MM.1S (cell line): ENCODE measurements around the gene EXOC1.
"Not testable (repeated sequence)": the region's sequence is repeated elsewhere in the genome, so short reads cannot be mapped to it uniquely, and the experiment has no call there.

Experiments used
- DNase-seq: peaks from one replicate; pipeline ENCODE4 v3.0.0-alpha.2; 2015
- H2AFZ ChIP-seq: fragments of 300-600 bp; sonication (generic); 2 replicates; pipeline ENCODE4 v1.6.0; 2016; ENCODE audit warnings: antibody characterized with exemption, low read length
- H3F3A ChIP-seq: fragments of 300-600 bp; sonication (generic); 2 replicates; pipeline ENCODE4 v1.6.1; 2016; ENCODE audit warnings: mild to moderate bottlenecking, antibody characterized with exemption, low read length, moderate library complexity, mixed read lengths; ENCODE audit not compliant: insufficient read depth
- H3K27ac ChIP-seq: fragments of 300-600 bp; sonication (generic); 2 replicates; pipeline ENCODE4 v1.5.1; 2016; ENCODE audit warnings: mild to moderate bottlenecking, low read length
- H3K27me3 ChIP-seq: fragments of 300-600 bp; sonication (generic); replicated peaks from 2 replicates; pipeline ENCODE4 v1.6.0; 2016; ENCODE audit warnings: low read length; ENCODE audit not compliant: insufficient read depth
- H3K36me3 ChIP-seq: fragments of 300-600 bp; sonication (generic); replicated peaks from 2 replicates; pipeline ENCODE4 v1.6.1; 2016; ENCODE audit warnings: mild to moderate bottlenecking, low read length, mixed read lengths; ENCODE audit not compliant: insufficient read depth
- H3K4me1 ChIP-seq: fragments of 300-600 bp; sonication (generic); 2 replicates; pipeline ENCODE4 v1.6.1; 2016; ENCODE audit warnings: low read length, mixed read lengths
- H3K4me2 ChIP-seq: fragments of 300-600 bp; sonication (generic); 2 replicates; pipeline ENCODE4 v1.6.0; 2016; ENCODE audit warnings: low read depth, low read length
- H3K4me3 ChIP-seq: fragments of 300-600 bp; sonication (generic); 2 replicates; pipeline ENCODE4 v1.5.1; 2016; ENCODE audit warnings: low read length, mixed read lengths
- H3K79me2 ChIP-seq: fragments of 300-600 bp; sonication (generic); 2 replicates; pipeline ENCODE4 v1.6.1; 2016; ENCODE audit warnings: mixed run types, low read length, mixed read lengths
- H3K9ac ChIP-seq: fragments of 300-600 bp; sonication (generic); 2 replicates; pipeline ENCODE4 v1.6.1; 2016; ENCODE audit warnings: low read length, mixed read lengths
- H3K9me2 ChIP-seq: fragments of 300-600 bp; sonication (generic); replicated peaks from 2 replicates; pipeline ENCODE4 v1.6.1; 2016; ENCODE audit warnings: mild to moderate bottlenecking, low read length, mixed read lengths; ENCODE audit not compliant: insufficient read depth
- H3K9me3 ChIP-seq: fragments of 300-600 bp; sonication (generic); replicated peaks from 2 replicates; pipeline ENCODE4 v1.6.1; 2016; ENCODE audit warnings: mild to moderate bottlenecking, low read length, mixed read lengths; ENCODE audit not compliant: insufficient read depth
- H4K20me1 ChIP-seq: fragments of 300-600 bp; sonication (generic); 2 replicates; pipeline ENCODE4 v1.6.1; 2016; ENCODE audit warnings: mild to moderate bottlenecking, low read length, moderate library complexity, mixed read lengths; ENCODE audit not compliant: insufficient read depth
- CTCF ChIP-seq: fragments of 300-600 bp; sonication (generic); IDR thresholded peaks from 2 replicates; pipeline ENCODE4 v1.5.1; 2016; ENCODE audit warnings: antibody characterized with exemption, low read length, mixed read lengths
- EZH2 ChIP-seq: fragments of 300-600 bp; sonication (generic); optimal IDR thresholded peaks from 2 replicates; pipeline ENCODE3; 2017; ENCODE audit warnings: low read depth, mild to moderate bottlenecking, antibody characterized with exemption, low read length, mixed read lengths
- EZH2phosphoT487 ChIP-seq: fragments of 300-600 bp; sonication (generic); IDR thresholded peaks from 2 replicates; pipeline ENCODE4 v1.6.1; 2018; ENCODE audit warnings: antibody characterized with exemption, low read length

The EXOC1 gene

GRCh38 chr4:55932511-55932910 is 79.1 kb downstream of the EXOC1 start:
- H3K27me3 ChIP-seq, result no peaks in the 10 kb centered on the region
- no peaks in the 10 kb centered on the region for H4K20me1 ChIP-seq
- H3K79me2 ChIP-seq, result no peaks in the 10 kb centered on the region
- no peak overlapping the region for H3K27ac ChIP-seq
- no peaks in the 10 kb centered on the region for H3K36me3 ChIP-seq
- H3F3A ChIP-seq, result no peaks in the 10 kb centered on the region
- H3K9ac ChIP-seq, result no peak overlapping the region
- no peak for DNase-seq
- H3K4me2 ChIP-seq, result no peak overlapping the region
- H2AFZ ChIP-seq, result no peak overlapping the region
- no peaks in the 10 kb centered on the region for H3K9me2 ChIP-seq
- no peaks in the 10 kb centered on the region for H3K9me3 ChIP-seq
- H3K4me3 ChIP-seq, result no peak overlapping the region
- no peaks in the 10 kb centered on the region for H3K4me1 ChIP-seq
- TF ChIP-seq CTCF, result no peak
- TF ChIP-seq EZH2phosphoT487, result no peak
- no peak for TF ChIP-seq EZH2

GRCh38 chr4:55933611-55934010 is 80.2 kb downstream of the EXOC1 start:
- Histone ChIP-seq H4K20me1 (no peaks in the 10 kb centered on the region), H3K4me3 (no peak overlapping the region), H3F3A (no peaks in the 10 kb centered on the region), H3K27me3 (no peaks in the 10 kb centered on the region), H3K4me1 (no peaks in the 10 kb centered on the region), H3K9me3 (no peaks in the 10 kb centered on the region), H3K36me3 (0 out of 2 replicates have a peak, but pooled peaks cover 4% of the 10 kb centered on the region), H3K9ac (no peak overlapping the region), H3K79me2 (no peaks in the 10 kb centered on the region), H3K27ac (no peak overlapping the region), H3K9me2 (no peaks in the 10 kb centered on the region), H3K4me2 (no peak overlapping the region), H2AFZ (no peak overlapping the region)
- no peak for DNase-seq
- TF ChIP-seq EZH2 (no peak), EZH2phosphoT487 (no peak), CTCF (no peak)

GRCh38 chr4:55935907-55936306 is 82.5 kb downstream of the EXOC1 start:
- not testable (repeated sequence) for H2AFZ ChIP-seq, H3K36me3 ChIP-seq, H3K79me2 ChIP-seq, DNase-seq, H3F3A ChIP-seq, H4K20me1 ChIP-seq, H3K9me3 ChIP-seq, H3K27ac ChIP-seq, H3K9ac ChIP-seq, H3K27me3 ChIP-seq, H3K4me1 ChIP-seq, H3K4me3 ChIP-seq, H3K4me2 ChIP-seq, H3K9me2 ChIP-seq

- no peaks in the 10 kb centered on the region for H3K79me2 ChIP-seq
- H3K4me3 ChIP-seq, result no peak overlapping the region
- no peaks in the 10 kb centered on the region for H3K27me3 ChIP-seq
- TF ChIP-seq EZH2phosphoT487 (no peak), CTCF (no peak), EZH2 (no peak)
- H3K4me1 ChIP-seq, result no peaks in the 10 kb centered on the region
- no peaks in the 10 kb centered on the region for H3K9me3 ChIP-seq
- no peak overlapping the region for H3K9ac ChIP-seq
- 0 out of 2 replicates have a peak, but pooled peaks cover 4% of the 10 kb centered on the region for H3K36me3 ChIP-seq
- H3K27ac ChIP-seq, result no peak overlapping the region
- no peak overlapping the region for H2AFZ ChIP-seq
- no peak overlapping the region for H3K4me2 ChIP-seq
- H3K9me2 ChIP-seq, result no peaks in the 10 kb centered on the region
- no peaks in the 10 kb centered on the region for H4K20me1 ChIP-seq
- DNase-seq, result no peak
- H3F3A ChIP-seq, result no peaks in the 10 kb centered on the region
Measured at GRCh38 chr4:55938481-55938880, 85.0 kb downstream of the EXOC1 start.
